ENCODE measurements around the gene PDXP.
"Not testable (repeated sequence)": the region's sequence is repeated elsewhere in the genome, so short reads cannot be mapped to it uniquely, and the experiment has no call there.

PDXP gene, protein sequence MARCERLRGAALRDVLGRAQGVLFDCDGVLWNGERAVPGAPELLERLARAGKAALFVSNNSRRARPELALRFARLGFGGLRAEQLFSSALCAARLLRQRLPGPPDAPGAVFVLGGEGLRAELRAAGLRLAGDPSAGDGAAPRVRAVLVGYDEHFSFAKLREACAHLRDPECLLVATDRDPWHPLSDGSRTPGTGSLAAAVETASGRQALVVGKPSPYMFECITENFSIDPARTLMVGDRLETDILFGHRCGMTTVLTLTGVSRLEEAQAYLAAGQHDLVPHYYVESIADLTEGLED

DNA sequence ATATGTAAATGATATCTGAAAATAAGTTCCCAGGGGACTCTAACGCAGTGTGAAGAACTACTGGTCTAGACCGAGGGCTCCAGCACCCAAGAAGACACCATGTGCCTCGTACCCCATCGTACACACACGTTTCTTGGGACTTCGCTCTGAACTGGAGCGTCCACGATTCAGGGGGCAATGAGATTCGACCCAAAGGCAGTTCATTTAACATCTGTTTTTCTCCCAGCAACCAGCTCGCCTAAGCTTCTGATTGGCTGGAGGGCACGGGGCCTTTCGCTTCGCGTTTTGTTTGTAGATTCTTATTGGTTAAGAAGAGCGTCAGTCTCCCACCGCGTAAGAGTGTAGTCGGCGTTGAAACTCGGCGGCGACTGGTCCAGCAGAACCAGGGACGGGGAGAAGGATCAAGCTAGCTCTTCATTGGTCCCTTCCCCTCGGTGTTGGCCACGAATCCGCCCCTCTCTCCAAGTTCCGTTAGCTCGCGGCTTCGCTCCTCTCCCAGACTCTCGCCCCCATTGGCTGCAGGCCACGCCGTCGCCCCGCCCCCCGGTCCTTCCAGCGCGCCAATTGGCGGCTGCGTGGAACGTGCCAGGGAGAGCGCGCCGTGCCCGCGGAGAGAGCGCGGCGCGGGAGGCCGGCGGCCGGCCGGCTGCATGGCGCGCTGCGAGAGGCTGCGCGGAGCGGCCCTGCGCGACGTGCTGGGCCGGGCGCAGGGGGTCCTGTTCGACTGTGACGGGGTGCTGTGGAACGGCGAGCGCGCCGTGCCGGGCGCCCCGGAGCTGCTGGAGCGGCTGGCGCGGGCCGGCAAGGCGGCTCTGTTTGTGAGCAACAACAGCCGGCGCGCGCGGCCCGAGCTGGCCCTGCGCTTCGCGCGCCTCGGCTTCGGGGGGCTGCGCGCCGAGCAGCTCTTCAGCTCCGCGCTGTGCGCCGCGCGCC is at the start of gene PDXP:
Gene PDXP, plus strand, starts transcription at position 591 of the 933 bp plus-strand sequence. Its CDS starts 60 bp downstream, at position 651.
- DNase-seq = peak; percentile 99

DNA sequence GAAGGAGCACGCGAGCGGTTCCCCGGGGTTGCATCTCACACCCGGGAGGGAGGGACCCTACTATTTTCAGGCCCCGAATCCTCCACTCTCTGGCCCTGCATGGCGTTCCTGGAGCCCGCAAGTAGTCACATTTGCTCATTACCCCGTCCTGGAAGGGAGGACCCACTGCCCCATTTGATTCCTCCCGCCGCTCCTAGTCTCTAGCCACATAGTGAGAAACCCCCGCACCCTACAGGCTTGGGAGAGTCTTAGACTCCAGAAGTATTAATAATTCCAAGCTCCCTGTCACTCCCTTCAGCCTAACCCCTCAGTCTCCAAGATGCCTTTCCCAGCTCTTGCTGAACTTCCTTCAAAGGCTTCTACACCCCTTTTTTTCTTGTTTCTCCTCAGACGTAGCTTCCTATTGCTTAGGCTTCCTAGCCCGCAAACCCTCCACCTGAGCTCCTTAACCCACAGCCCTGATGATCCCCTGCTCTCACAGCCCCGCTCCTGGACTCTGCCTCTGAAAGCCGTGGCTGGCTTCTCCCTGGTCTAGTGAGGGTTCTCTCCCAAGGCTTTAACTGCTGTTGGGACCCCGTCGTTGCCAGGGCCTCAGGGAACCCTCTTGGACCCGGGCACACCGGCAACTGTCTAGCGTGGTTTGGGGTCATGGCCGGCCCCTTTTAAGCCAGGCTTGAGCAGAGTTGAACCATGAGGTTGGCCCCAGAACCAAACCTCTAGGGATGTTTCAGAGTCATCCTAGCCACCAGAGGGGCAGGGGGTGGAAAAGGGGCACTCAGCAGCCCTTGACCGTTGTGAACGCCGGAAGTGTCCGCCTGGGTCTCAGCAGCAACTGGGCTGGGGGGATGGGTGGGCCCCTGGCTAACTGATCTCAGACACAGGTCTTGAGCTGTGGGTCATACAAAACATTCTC is 49.0 kb upstream of the PDXP start:
- peak; percentile 37 to 59 for DNase-seq

DNA sequence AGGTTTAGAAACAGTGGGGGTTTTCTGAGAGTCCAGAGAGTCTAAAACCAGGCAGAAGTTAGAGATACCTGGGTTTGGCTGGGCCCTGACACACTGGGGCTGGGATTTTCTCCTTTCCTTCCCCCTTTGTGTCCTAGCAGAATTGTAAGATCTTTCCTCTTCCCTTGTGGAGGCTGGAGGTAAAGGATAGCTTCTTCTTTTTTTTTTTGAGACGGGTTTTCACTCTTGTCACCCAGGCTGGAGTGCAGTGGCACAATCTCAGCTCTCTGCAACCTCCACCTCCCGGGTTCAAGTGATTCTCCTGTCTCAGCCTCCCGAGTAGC is 48.4 kb upstream of the PDXP start:
- DNase-seq = not testable (repeated sequence)

DNA sequence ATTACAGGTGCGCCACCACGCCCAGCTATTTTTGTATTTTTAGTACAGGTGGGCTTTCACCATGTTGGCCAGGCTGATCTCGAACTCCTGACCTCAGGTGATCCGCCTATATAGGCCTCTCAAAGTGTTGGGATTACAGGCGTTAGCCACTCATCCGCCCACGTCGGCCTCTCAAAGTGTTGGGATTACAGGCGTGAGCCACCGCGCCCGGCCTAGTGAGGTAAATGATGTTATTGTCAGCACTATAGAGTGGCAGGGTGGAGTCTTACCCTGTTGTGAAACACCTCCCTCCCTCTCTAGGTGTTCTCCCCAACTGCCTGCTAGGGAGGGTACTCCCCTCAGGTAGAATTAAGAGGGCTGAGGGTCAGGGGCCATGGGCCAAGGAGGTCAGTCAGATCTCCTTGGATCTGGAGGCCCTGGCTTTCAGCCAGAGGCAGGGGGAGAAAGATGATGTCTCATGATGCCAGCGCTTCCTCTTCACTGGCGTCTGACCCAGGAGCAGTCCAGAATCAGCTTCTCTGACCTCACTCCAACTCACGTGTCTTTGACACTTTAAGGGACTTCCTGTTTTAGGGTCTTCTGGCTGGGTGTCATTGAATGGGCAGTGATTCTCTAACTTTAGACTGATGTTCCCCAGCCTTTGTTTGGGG is 47.9 kb upstream of the PDXP start:
- DNase-seq = no peak

DNA sequence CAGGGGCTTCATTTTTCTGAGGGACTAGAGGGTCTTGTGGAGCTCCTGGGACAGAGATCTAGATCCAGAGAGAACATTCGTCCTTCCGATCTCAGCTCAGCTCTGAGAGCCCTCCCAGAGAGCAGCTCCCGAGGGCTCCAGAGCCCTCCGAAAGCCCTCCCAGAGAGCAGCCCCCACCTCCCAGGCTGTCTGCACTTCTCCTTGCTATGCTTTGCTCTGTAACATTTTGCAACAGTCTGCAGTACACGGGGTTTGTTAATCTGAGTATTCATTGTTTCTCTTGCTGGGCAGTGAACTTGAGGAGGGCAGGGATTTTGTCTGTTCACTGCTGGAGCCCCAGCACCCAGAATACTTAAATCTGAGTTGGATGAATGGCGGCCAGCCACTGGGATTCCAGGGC is 47.3 kb upstream of the PDXP start:
- DNase-seq = no peak

DNA sequence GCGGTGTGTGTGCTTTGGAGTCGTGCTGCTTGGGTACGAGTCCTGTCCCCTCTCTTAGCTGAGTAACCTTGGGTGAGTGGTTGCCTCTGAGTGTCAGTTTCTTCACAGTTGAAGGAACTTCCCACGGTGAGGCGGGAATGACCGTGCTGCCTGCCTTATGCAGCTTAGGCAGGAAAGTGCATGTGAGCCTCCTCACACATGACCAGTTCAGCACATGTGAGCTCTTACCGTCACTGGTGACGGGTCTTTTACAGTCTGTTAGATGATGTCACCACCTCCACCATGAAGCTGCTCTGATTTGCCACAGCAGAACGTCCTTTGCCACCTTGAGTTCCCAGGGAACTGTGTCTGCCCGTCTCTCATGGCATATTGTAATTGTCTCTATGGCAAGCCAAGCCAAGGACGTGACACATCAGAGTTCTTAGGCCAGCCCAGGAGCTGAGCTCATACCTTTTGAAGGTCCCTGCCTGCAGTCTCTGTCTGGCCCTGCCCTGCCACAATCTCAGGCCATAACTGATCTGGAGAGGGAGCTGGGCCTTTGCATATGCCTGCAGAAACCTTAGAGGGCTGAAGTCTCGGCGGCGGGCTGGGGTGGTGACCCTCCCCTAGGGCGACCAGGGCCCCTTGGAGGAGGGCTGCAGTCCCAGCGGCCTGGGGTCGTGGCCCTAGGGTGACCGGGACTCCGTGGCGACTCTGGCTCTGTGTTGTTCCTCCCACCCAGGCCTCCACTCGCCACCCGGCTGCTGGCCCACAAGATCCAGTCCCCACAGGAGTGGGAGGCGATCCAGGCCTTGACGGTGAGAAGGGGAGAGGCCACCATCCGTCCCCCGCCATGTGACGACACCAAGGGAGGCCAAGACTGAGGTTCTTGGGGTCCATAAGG is 42.1 kb upstream of the PDXP start:
- no peak for DNase-seq

DNA sequence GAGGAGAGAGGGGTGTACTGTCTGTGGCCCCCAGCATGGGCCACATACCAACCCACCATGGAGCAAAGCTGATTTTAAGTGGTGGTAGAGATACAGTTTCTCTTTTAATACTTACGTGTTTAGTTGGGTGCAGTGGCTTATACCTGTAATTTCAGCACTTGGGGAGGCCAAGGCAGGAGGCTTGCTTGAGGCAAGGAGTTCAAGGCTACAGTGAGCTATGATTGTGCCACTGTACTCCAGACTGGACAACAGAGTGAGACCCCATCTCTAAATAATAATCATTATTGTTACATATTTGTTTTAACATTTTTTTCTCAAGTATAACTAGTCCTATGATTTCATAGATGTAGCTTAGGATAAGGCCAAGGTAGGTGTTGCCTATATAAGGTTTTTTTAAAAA is 41.1 kb upstream of the PDXP start:
- no peak for DNase-seq

DNA sequence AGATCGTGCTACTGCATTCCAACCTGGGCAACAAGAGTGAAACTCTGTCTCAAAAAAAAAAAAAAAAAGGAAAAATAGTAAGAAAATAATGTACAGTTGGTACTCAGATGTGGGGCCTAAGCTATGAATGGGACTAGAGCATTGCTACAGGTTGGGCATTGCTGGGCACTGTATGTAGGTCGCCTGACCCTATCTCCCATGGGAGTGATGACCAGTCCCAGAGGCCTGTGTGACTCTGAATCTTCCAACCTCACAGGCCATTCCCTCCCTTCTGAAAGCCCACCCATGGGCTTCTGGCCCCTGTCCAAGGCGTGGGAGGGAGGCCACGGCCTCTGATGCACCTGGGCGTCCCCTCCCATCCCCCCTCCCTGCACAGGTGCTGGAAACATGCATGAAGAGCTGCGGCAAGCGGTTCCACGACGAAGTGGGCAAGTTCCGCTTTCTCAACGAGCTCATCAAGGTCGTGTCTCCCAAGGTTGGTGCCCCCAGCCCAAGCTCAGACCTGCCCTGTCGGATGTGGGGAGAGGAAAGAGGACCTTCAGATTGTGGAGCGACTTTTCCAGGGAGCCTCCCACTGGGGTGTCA is 40.4 kb upstream of the PDXP start:
- no peak for DNase-seq

DNA sequence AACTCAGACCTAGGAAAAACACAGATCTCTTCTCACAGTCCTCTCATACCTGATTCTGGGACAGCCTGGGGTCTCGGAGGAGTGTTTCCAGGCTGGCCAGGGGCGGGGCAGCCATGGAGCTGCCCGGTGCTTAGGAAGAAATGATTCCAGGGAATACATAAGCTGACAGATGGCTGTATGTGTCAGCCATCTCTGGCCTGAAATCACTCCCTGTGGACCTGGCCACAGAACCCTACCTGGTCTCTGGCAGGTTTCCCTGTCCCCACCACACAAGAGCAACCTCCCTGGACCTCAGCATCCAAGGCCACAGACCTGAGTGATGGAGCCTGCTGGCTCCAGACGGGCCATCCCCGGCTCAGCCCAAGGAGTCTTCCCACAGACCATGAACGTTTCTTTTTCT is 39.8 kb upstream of the PDXP start:
- no peak for DNase-seq

DNA sequence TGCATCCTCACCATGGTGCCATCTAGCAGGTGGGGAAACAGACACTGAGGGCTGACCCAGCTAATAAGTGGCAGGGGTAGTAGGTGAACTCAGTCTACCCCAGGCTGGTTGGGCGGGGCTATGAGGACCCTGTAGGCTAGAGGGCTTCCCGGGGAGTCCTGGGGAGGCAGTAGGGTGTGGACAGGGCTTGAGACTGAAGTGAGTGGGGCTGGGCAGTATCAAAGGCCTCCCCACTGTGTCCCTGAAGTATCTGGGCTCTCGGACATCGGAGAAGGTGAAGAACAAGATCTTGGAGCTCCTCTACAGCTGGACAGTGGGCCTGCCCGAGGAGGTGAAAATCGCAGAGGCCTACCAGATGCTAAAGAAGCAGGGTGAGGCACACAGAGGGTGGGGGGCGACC is 38.5 kb upstream of the PDXP start:
- no peak for DNase-seq

DNA sequence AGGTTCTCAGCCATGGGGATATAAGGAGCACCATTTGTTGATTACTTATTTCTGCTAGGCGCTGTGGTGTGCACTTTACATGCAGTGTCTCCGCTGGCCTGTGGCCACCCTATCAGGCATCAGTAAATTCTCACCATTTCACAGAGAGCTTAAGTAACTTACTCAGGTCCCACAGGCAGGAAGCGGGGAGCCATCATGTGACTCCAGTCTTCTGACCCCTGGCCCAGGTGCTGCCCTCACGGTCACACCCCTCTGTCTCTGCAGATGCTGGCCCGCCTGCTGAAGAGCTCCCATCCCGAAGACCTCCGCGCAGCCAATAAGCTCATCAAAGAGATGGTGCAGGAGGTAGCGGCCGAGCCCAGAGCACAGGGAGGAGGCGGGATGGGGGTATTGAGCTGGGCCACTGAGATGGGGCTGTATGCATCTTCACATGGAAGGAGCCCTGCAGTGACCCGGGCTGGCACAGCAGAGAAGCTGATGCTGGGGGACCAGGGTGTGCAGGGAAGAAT is 37.1 kb upstream of the PDXP start:
- no peak for DNase-seq

DNA sequence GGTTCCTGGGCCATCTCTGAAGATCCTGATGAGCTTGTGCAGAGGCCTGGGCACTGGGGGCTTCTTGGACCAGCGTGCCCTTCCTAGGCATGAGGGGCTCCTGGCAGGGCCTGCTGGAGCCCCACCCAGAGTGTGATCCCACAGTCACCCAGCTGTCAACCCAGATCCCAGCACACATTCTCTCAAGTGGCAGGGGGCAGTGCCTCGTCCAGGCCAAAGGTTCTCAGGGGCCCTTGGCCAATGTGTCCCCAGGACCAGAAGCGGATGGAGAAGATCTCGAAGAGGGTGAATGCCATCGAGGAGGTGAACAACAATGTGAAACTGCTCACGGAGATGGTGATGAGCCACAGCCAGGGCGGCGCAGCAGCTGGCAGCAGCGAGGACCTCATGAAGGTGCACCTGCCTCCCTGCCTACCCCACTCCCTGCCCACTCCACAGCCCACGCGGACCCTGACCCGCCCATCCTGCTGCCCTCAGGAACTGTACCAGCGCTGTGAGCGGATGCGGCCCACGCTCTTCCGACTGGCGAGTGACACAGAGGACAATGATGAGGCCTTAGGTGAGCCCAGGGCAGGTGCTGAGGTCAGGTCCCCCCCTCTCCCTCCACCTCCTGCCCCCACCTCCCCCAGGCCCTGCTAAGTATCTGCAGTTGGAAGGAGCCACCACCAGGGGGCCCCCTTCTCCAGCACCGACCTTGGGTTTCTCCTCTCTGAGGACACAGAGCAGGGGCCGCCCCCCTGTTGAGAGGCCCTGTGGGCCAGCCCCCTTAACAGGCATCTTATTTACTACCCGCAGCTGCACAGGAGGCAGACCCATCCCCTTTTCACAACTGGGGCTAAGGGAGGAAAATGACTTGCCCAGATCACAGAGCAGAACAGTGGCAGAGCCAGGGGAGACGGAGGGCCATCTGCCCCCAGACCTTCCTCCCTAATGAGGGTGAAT is 35.2 kb upstream of the PDXP start:
- peak; percentile 84 to 85 for DNase-seq

DNA sequence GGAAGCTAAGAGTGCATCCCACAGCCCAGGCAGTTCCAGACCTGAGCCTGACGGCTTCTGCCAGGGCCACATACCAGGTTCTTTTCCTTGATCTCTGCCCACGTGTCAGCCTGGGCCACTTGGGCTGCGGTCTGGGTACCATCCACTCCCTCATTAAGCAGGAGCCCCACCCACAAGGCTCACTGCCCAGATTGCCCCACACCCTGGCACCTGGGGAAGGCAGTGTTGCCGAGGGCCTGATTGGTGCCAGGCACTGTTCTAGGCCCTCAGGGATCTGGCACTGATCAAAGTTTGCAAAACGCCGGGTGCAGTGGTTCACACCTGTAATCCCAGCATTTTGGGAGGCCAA is 34.5 kb upstream of the PDXP start:
- no peak for DNase-seq

DNA sequence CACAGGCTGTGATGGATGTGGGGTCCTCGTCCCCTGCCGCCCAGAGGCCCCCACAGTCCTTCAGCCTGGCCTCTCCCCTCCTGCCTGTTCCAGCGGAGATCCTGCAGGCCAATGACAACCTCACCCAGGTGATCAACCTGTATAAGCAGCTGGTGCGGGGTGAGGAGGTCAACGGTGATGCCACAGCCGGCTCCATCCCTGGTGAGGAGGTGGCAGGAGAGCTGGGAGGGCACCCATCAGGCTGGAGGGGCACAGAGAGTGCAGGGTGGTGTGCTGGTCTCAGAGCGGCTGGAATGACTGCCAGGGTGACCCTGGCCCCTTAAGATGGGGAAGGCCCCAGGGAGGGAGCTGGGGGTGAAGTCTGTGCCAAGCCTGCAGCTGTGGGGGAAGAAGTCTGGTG is 33.6 kb upstream of the PDXP start:
- DNase-seq = no peak

DNA sequence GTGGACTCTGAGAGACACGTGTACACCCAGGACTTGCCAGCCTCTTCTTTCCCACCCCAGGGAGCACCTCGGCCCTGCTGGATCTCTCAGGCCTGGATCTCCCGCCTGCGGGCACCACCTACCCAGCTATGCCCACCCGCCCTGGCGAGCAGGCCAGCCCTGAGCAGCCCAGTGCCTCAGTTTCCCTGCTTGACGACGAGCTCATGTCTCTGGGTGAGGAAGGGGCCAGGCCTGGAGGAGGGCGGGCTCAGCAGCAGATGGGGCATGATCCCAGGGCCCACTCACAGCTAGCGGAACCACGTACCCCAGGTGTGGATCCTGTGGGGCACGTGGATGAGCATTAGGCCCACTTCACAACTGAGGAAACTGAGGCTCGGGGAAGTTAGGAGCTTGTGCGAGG is 32.8 kb upstream of the PDXP start:
- no peak for DNase-seq

DNA sequence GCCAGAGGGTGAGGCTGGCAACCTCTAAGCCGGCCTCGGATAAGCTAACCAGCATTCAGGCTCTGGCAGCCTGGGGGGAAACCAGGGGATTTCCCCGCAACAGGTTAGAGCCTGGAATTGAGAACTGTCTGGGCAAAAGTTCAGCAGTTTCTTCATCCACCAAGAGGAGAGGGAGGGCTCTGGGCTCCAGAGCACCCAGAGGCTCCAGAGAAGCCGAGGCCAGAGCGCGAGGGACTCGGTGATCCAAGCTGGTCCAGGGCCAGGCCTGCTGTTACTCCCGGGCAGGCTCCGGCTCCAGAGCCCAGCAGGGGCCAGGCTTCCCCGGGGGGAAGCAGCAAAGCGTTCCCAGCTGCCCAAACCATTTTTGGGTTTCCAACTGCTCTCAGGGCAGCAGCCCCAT is 32.4 kb upstream of the PDXP start:
- DNase-seq = no peak

DNA sequence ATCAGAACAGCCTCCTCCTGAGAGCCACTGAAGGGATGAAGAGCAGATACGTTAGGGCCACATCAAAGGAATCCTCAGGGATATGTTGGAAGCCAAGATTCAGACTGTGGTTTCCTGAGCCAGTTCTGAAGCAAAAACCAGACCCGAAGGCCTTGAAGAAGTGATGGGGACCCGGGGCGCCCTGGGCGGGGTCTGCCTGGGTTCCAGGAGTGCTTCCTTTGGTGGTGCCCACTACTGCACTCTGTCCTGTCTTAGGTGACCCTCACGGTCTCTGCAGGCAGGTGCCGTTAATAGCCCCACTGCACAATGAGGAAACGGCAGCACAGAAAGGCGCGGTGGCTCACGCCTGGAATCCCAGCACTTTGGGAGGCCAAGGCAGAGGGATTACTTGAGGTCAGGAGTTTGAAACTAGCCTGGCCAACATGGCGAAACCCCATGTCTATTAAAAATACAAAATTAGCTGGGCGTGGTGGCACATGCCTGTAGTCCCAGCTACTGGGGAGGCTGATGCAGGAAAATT is 31.9 kb upstream of the PDXP start:
- no peak for DNase-seq

DNA sequence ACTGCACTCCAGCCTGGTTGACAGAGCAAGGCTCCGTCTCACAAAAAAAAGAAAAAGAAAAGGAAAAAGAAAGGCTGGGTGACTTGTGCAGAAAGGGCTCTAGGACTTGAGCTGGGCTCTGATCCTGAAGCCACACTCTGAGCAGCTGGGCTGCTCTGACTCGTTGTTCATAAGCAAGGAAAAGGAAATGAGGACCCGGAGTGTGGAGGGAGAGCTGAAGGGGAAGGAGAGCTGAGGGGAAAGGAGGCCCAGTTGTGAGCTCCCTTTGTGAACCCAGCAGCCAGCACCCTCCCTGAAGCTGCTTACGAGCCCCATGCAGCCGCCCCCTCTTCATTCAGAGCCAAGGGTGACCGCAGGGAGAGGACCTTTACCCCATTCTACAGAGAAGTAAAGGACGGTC is 31.4 kb upstream of the PDXP start:
- no peak for DNase-seq

DNA sequence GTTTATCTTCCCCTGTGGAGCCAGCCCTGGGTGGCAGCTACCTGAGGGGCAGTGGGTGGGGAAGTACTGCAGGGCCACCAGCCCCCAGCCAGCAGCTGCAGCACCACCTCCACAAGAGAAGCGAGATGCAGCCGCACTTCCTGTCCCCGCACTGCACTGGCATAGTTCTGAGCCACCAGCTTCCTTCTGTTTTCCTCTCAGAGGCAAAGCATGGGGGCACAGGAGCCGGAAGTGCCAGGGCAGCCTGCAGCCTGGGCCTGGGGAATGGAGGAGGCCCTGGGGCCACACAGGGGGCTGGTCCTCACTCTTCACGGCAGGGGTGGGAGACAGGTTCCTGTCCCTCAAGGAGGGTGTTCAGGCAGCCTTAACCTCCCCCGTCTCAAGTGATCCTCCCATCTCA is 31.0 kb upstream of the PDXP start:
- peak; percentile 66 to 71 for DNase-seq

DNA sequence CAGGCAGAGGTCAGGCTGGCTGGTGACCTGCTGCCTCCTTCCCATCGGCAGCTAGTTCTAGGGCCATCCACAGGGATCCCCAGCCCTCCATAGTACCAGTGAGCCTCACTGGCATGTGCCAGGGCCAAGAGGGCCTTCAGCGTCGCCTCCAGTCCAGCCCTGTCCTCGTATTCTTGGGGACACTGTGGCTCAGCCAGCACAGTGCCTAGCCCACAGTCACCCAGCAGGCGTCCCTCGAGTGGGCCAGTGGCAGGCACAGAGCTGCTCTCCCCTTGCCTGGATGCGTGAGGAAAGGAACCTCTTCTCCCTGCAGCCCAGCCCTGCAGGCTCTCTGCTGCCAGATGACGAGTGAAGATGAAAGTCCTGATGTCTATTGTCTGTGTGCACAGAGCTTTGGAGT is 29.7 kb upstream of the PDXP start:
- DNase-seq = no peak
